Caco-2 (cell line): Measurements from ENCODE around the gene TNP1. TPM values are rescaled to one million over a fixed set of nuclear protein-coding genes. Genes with fewer than 3 reads are reported as not detected.
A peak's percentile ranks its signal among the peaks of the same experiment; 100 is the strongest.

ENCODE experiments used
- BruUV-seq: library from RNA; stranded (reverse); fragments of 400-500 nt; replicated peaks from 2 replicates; lab custom pipeline; 2021; lab: Mats Ljungman, UMichigan
- CTCF ChIA-PET: fragments of 300-600 bp; sonication (Branson Sonifier 250); formaldehyde crosslinking; loops from one replicate; lab custom pipeline; 2022; ENCODE audit warnings: antibody characterized with exemption; lab: Charles Lee
- POLR2A ChIA-PET: fragments of 300-600 bp; sonication (Branson Sonifier 250); formaldehyde crosslinking; loops from one replicate; lab custom pipeline; 2022; ENCODE audit warnings: antibody characterized with exemption; lab: Charles Lee
- DNase-seq, 2 experiments: peaks; one replicate each; pipeline versions ENCODE4 v3.0.0 to v3.0.0-alpha.2; 2020 to 2022
- H3K27me3 ChIP-seq: replicated peaks from 2 replicates; pipeline ENCODE4 v1.6.0; 2011; ENCODE audit warnings: low read length; ENCODE audit not compliant: control insufficient read depth, insufficient read depth
- H3K36me3 ChIP-seq: 2 replicates; pipeline ENCODE4 v1.5.1; 2011; ENCODE audit warnings: low read length; ENCODE audit not compliant: control insufficient read depth, insufficient read depth
- H3K4me1 ChIP-seq: fragments of 250-450 bp; sonication (Bioruptor Pico); 2 replicates; pipeline ENCODE4 v1.5.1; 2020; ENCODE audit warnings: mild to moderate bottlenecking
- H3K4me3 ChIP-seq: 2 replicates; pipeline ENCODE4 v1.5.1; 2011; ENCODE audit warnings: low read depth, mild to moderate bottlenecking, control low read depth, low read length
- H3K9me3 ChIP-seq: fragments of 250-450 bp; sonication (Bioruptor Pico); 2 replicates; pipeline ENCODE4 v1.5.1; 2020; ENCODE audit warnings: mild to moderate bottlenecking, moderate library complexity
- H3K27ac Mint-ChIP-seq: one replicate; pipeline ENCODE4 v1.8.0; 2022; ENCODE audit warnings: mixed read lengths; ENCODE audit not compliant: unreplicated experiment
- H3K27me3 Mint-ChIP-seq: one replicate; pipeline ENCODE4 v1.8.0; 2022; ENCODE audit warnings: mixed read lengths; ENCODE audit not compliant: insufficient read depth, unreplicated experiment
- H3K36me3 Mint-ChIP-seq: one replicate; pipeline ENCODE4 v1.8.0; 2022; ENCODE audit warnings: mild to moderate bottlenecking, mixed read lengths; ENCODE audit not compliant: insufficient read depth, unreplicated experiment
- H3K4me1 Mint-ChIP-seq: one replicate; pipeline ENCODE4 v1.8.0; 2022; ENCODE audit warnings: low read depth, mixed read lengths; ENCODE audit not compliant: unreplicated experiment
- H3K4me3 Mint-ChIP-seq: one replicate; pipeline ENCODE4 v1.8.0; 2022; ENCODE audit warnings: mild to moderate bottlenecking, moderate library complexity, mixed read lengths; ENCODE audit not compliant: unreplicated experiment
- H3K9me3 Mint-ChIP-seq: one replicate; pipeline ENCODE4 v1.8.0; 2022; ENCODE audit warnings: mixed read lengths; ENCODE audit not compliant: unreplicated experiment
- intact Hi-C: fragments of 100-400 bp; cut with micrococcal nuclease; formaldehyde crosslinking; loops from one replicate; pipeline ENCODE4 v1.10.0; 2022; ENCODE audit not compliant: unreplicated experiment
- total RNA-seq: library from RNA; stranded (reverse); gene quantifications from 2 replicates; pipeline ENCODE4 v1.2.3, GENCODE V29; 2022
- TF ChIP-seq, protein P1 (sequence below), 2 experiments: fragments of 200-600 bp in 1 of 2; IDR thresholded peaks; 1 replicate in 1 of 2; 2 replicates in 1 of 2; pipeline versions ENCODE4 v1.5.1 to v1.8.0; 2011 to 2022; ENCODE audit warnings: antibody characterized with exemption in 1 of 2, control low read depth in 1 of 2, inconsistent platforms in 1 of 2, low read depth in 1 of 2, low read length in 1 of 2, mild to moderate bottlenecking in 1 of 2, moderate library complexity in 1 of 2; ENCODE audit not compliant: insufficient read depth in 1 of 2, severe bottlenecking in 1 of 2, unreplicated experiment in 1 of 2

The TNP1 gene
- total RNA-seq, 1 experiment from 2014 or later: not detected

DNA sequence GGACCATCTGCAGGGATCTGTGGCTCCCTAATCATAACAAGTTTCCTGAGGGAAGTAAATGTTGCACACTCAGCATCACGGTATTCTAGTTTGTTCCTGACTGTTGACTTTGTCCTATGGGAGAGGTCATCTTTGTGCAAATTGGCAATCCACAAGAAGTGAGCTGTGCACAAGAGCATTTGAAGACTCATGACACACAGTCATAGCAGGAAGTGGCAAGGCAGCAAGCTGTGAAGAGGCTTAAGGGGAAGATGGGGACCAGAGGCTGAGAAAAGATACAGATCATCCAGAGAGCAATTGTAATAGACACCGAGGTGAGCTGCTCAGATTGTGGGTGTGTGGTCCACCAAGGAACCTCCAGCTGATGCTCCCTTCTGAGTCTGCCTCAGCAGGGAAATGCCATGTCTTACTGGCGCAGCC, 2.7 kb downstream of the TNP1 start:
- Histone ChIP-seq H3K27me3 (no peaks in the 10 kb centered on the region), H3K4me1 (peaks cover 46% of the 10 kb centered on the region), H3K4me3 (no peak overlapping the region), H3K36me3 (no peaks in the 10 kb centered on the region), H3K9me3 (no peaks in the 10 kb centered on the region)
- ChIA-PET CTCF (no interaction called here), POLR2A (no interaction called here)
- Mint-ChIP-seq H3K9me3 (peaks cover 20% of the 10 kb centered on the region), H3K4me3 (no peak overlapping the region), H3K36me3 (no peaks in the 10 kb centered on the region), H3K4me1 (peaks cover 49% of the 10 kb centered on the region), H3K27ac (peak overlapping the region; percentile 39), H3K27me3 (no peaks in the 10 kb centered on the region)
- DNase-seq: no peak
- intact Hi-C loops: loop anchor here (10.0 kb wide), 1 partner anchor 82 kb away; no protein-coding TSS in a partner anchor
- BruUV-seq: no TSS peak
- TF ChIP-seq, protein P1, sequence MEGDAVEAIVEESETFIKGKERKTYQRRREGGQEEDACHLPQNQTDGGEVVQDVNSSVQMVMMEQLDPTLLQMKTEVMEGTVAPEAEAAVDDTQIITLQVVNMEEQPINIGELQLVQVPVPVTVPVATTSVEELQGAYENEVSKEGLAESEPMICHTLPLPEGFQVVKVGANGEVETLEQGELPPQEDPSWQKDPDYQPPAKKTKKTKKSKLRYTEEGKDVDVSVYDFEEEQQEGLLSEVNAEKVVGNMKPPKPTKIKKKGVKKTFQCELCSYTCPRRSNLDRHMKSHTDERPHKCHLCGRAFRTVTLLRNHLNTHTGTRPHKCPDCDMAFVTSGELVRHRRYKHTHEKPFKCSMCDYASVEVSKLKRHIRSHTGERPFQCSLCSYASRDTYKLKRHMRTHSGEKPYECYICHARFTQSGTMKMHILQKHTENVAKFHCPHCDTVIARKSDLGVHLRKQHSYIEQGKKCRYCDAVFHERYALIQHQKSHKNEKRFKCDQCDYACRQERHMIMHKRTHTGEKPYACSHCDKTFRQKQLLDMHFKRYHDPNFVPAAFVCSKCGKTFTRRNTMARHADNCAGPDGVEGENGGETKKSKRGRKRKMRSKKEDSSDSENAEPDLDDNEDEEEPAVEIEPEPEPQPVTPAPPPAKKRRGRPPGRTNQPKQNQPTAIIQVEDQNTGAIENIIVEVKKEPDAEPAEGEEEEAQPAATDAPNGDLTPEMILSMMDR (IDR thresholded peaks at IDR 0.05; ENCODE audit: insufficient read depth in 1 of 2, low read depth in 1 of 2, low read length in 1 of 2, severe bottlenecking in 1 of 2, unreplicated experiment in 1 of 2): no peak

DNA sequence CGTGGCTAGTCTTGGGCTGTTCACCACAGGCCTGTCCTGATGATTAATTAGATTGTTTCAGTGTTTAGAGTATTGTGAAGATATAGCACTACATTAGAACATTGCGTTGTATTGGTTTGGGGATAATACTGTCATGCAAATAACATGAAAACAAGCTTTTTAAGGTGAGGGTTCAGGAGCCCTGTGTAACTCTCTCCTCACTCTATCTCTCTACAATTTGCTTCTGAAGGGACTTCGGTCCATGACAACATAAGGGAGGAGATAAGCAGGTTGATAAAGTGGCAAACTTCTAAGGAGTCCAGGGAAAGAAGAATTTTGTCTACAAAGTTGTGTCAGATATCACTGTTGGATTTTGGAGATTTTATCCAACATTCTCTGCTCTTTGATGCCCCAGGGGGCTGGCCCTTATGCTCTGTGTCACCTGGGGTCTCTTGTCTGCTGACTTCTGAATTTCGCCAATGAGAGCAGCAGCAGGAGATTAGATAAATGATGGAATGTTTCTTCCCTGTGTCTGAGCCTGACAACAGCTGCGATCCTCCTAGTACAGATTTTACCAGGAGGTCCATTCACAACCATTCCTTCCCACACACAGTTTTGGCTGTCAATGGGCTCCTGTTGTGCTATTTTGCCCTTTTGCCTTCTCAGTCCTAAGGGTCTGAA, 3.3 kb downstream of the TNP1 start:
- Mint-ChIP-seq H3K4me3 (peak overlapping the region; percentile 21), H3K4me1 (peaks cover 53% of the 10 kb centered on the region), H3K27ac (peak overlapping the region; percentile 79), H3K9me3 (peaks cover 20% of the 10 kb centered on the region), H3K36me3 (no peaks in the 10 kb centered on the region), H3K27me3 (no peaks in the 10 kb centered on the region)
- H3K4me3 ChIP-seq: no peak overlapping the region
- peaks cover 49% of the 10 kb centered on the region for H3K4me1 ChIP-seq
- intact Hi-C loops: loop anchor here (10.0 kb wide), 1 partner anchor 82 kb away; no protein-coding TSS in a partner anchor
- no peaks in the 10 kb centered on the region for H3K36me3 ChIP-seq
- TF ChIP-seq, protein P1 (IDR thresholded peaks at IDR 0.05; ENCODE audit: insufficient read depth in 1 of 2, low read depth in 1 of 2, low read length in 1 of 2, severe bottlenecking in 1 of 2, unreplicated experiment in 1 of 2): no peak
- ChIA-PET CTCF (no interaction called here), POLR2A (no interaction called here)
- H3K27me3 ChIP-seq: no peaks in the 10 kb centered on the region
- BruUV-seq: no TSS peak
- DNase-seq: peak; percentile 70 to 83
- H3K9me3 ChIP-seq: no peaks in the 10 kb centered on the region

DNA sequence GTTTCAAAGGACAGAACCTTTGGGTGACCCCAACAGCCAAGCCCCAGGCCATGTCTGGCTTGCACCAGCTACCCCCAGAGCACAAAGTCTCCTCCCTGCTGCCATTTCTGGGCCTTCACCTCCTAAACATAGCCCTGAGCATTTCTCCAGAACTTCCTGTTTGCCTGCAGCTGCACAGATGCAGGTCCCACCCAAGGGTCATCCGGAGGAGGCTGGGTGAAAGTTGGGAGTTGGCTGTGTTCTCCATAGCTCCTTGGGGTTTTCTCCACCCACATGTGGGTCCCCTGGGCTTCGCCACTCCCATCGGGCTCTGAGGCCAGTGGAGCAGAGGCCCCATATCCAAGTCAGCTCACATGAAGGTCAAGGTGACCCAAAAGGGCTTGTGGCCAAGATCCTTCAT, 4.3 kb downstream of the TNP1 start:
- ChIA-PET CTCF (interaction anchor here (1.2 kb wide), 1 partner anchor 31 kb away, joined by 3 read pairs; no protein-coding TSS in a partner anchor), POLR2A (no interaction called here)
- DNase-seq: no peak
- Histone ChIP-seq H3K4me3 (no peak overlapping the region), H3K27me3 (no peaks in the 10 kb centered on the region), H3K36me3 (no peaks in the 10 kb centered on the region), H3K4me1 (peaks cover 51% of the 10 kb centered on the region), H3K9me3 (no peaks in the 10 kb centered on the region)
- Mint-ChIP-seq H3K9me3 (peaks cover 13% of the 10 kb centered on the region), H3K4me1 (peaks cover 60% of the 10 kb centered on the region), H3K27me3 (no peaks in the 10 kb centered on the region), H3K4me3 (no peak overlapping the region), H3K27ac (peak overlapping the region; percentile 79), H3K36me3 (no peaks in the 10 kb centered on the region)
- intact Hi-C loops: loop anchor here (10.0 kb wide), 1 partner anchor 81 kb away; no protein-coding TSS in a partner anchor
- no TSS peak for BruUV-seq
- TF ChIP-seq, protein P1 (IDR thresholded peaks at IDR 0.05; ENCODE audit: insufficient read depth in 1 of 2, low read depth in 1 of 2, low read length in 1 of 2, severe bottlenecking in 1 of 2, unreplicated experiment in 1 of 2): no peak
